ENCODE measurements around the gene IFI16.

Gene IFI16

GRCh38 chr1:158984386-158984785 is 25.3 kb upstream of the IFI16 start:
- Histone ChIP-seq H3K9me3 (ENCODE audit: control insufficient read depth, low read length) (no peaks in the 10 kb centered on the region), H3K36me3 (ENCODE audit: control insufficient read depth, insufficient read depth, low read length) (peaks cover 8% of the 10 kb centered on the region), H3K4me3 (ENCODE audit: insufficient read depth, low read depth, low read length, poor library complexity, severe bottlenecking) (no peak overlapping the region), H3K27ac (ENCODE audit: insufficient read depth, low read length, poor library complexity, severe bottlenecking) (no peak overlapping the region), H3K27me3 (replicated peaks; ENCODE audit: control insufficient read depth, insufficient read depth, low read length, poor library complexity, severe bottlenecking) (no peaks in the 10 kb centered on the region), H3K4me1 (ENCODE audit: control insufficient read depth, insufficient read depth, low read length, poor library complexity, severe bottlenecking) (no peaks in the 10 kb centered on the region)
- no peak for DNase-seq

GRCh38 chr1:158989424-158989823 is 20.3 kb upstream of the IFI16 start:
- DNase-seq = no peak
- no peaks in the 10 kb centered on the region for H3K4me1 ChIP-seq (ENCODE audit: control insufficient read depth, insufficient read depth, low read length, poor library complexity, severe bottlenecking)
- no peaks in the 10 kb centered on the region for H3K9me3 ChIP-seq (ENCODE audit: control insufficient read depth, low read length)
- no peak overlapping the region for H3K27ac ChIP-seq (ENCODE audit: insufficient read depth, low read length, poor library complexity, severe bottlenecking)
- no peaks in the 10 kb centered on the region for H3K27me3 ChIP-seq (replicated peaks; ENCODE audit: control insufficient read depth, insufficient read depth, low read length, poor library complexity, severe bottlenecking)
- H3K36me3 ChIP-seq (ENCODE audit: control insufficient read depth, insufficient read depth, low read length) = peaks cover 8% of the 10 kb centered on the region
- no peak overlapping the region for H3K4me3 ChIP-seq (ENCODE audit: insufficient read depth, low read depth, low read length, poor library complexity, severe bottlenecking)

GRCh38 chr1:158992787-158993312 is 16.9 kb upstream of the IFI16 start:
- Histone ChIP-seq H3K36me3 (ENCODE audit: control insufficient read depth, insufficient read depth, low read length) (no peaks in the 10 kb centered on the region), H3K27me3 (replicated peaks; ENCODE audit: control insufficient read depth, insufficient read depth, low read length, poor library complexity, severe bottlenecking) (no peaks in the 10 kb centered on the region), H3K27ac (ENCODE audit: insufficient read depth, low read length, poor library complexity, severe bottlenecking) (no peak overlapping the region), H3K4me3 (ENCODE audit: insufficient read depth, low read depth, low read length, poor library complexity, severe bottlenecking) (no peak overlapping the region), H3K4me1 (ENCODE audit: control insufficient read depth, insufficient read depth, low read length, poor library complexity, severe bottlenecking) (no peaks in the 10 kb centered on the region), H3K9me3 (ENCODE audit: control insufficient read depth, low read length) (no peaks in the 10 kb centered on the region)
- no peak for DNase-seq

GRCh38 chr1:158996998-158997397 is 12.7 kb upstream of the IFI16 start:
- H3K36me3 ChIP-seq (ENCODE audit: control insufficient read depth, insufficient read depth, low read length) = no peaks in the 10 kb centered on the region
- DNase-seq = no peak
- no peaks in the 10 kb centered on the region for H3K27me3 ChIP-seq (replicated peaks; ENCODE audit: control insufficient read depth, insufficient read depth, low read length, poor library complexity, severe bottlenecking)
- no peak overlapping the region for H3K4me3 ChIP-seq (ENCODE audit: insufficient read depth, low read depth, low read length, poor library complexity, severe bottlenecking)
- H3K9me3 ChIP-seq (ENCODE audit: control insufficient read depth, low read length) = no peaks in the 10 kb centered on the region
- no peaks in the 10 kb centered on the region for H3K4me1 ChIP-seq (ENCODE audit: control insufficient read depth, insufficient read depth, low read length, poor library complexity, severe bottlenecking)
- H3K27ac ChIP-seq (ENCODE audit: insufficient read depth, low read length, poor library complexity, severe bottlenecking) = no peak overlapping the region

- no peak for DNase-seq
These were observed 11.5 kb upstream of the IFI16 start for GRCh38 chr1:158998037-158998780.

GRCh38 chr1:158998781-158999161 is 10.9 kb upstream of the IFI16 start:
- H3K36me3 ChIP-seq (ENCODE audit: control insufficient read depth, insufficient read depth, low read length) = no peaks in the 10 kb centered on the region
- DNase-seq = peak in 1 of 3 donors; percentile 37
- H3K4me3 ChIP-seq (ENCODE audit: insufficient read depth, low read depth, low read length, poor library complexity, severe bottlenecking) = no peak overlapping the region
- H3K27ac ChIP-seq (ENCODE audit: insufficient read depth, low read length, poor library complexity, severe bottlenecking) = no peak overlapping the region
- no peaks in the 10 kb centered on the region for H3K4me1 ChIP-seq (ENCODE audit: control insufficient read depth, insufficient read depth, low read length, poor library complexity, severe bottlenecking)
- H3K9me3 ChIP-seq (ENCODE audit: control insufficient read depth, low read length) = no peaks in the 10 kb centered on the region
- no peaks in the 10 kb centered on the region for H3K27me3 ChIP-seq (replicated peaks; ENCODE audit: control insufficient read depth, insufficient read depth, low read length, poor library complexity, severe bottlenecking)

More at GRCh38 chr1:158998037-158998780, 11.5 kb upstream of the IFI16 start:
- Histone ChIP-seq H3K27me3 (replicated peaks; ENCODE audit: control insufficient read depth, insufficient read depth, low read length, poor library complexity, severe bottlenecking) (no peaks in the 10 kb centered on the region), H3K36me3 (ENCODE audit: control insufficient read depth, insufficient read depth, low read length) (no peaks in the 10 kb centered on the region), H3K4me3 (ENCODE audit: insufficient read depth, low read depth, low read length, poor library complexity, severe bottlenecking) (peak overlapping the region; percentile 13), H3K9me3 (ENCODE audit: control insufficient read depth, low read length) (no peaks in the 10 kb centered on the region), H3K4me1 (ENCODE audit: control insufficient read depth, insufficient read depth, low read length, poor library complexity, severe bottlenecking) (no peaks in the 10 kb centered on the region), H3K27ac (ENCODE audit: insufficient read depth, low read length, poor library complexity, severe bottlenecking) (no peak overlapping the region)

GRCh38 chr1:158999316-159000069 is 10.2 kb upstream of the IFI16 start:
- Histone ChIP-seq H3K27ac (ENCODE audit: insufficient read depth, low read length, poor library complexity, severe bottlenecking) (no peak overlapping the region), H3K4me1 (ENCODE audit: control insufficient read depth, insufficient read depth, low read length, poor library complexity, severe bottlenecking) (no peaks in the 10 kb centered on the region), H3K9me3 (ENCODE audit: control insufficient read depth, low read length) (no peaks in the 10 kb centered on the region), H3K27me3 (replicated peaks; ENCODE audit: control insufficient read depth, insufficient read depth, low read length, poor library complexity, severe bottlenecking) (no peaks in the 10 kb centered on the region), H3K4me3 (ENCODE audit: insufficient read depth, low read depth, low read length, poor library complexity, severe bottlenecking) (no peak overlapping the region), H3K36me3 (ENCODE audit: control insufficient read depth, insufficient read depth, low read length) (no peaks in the 10 kb centered on the region)
- DNase-seq = no peak

- no peak overlapping the region for H3K4me3 ChIP-seq (ENCODE audit: insufficient read depth, low read depth, low read length, poor library complexity, severe bottlenecking)
- H3K27me3 ChIP-seq (replicated peaks; ENCODE audit: control insufficient read depth, insufficient read depth, low read length, poor library complexity, severe bottlenecking) = no peaks in the 10 kb centered on the region
- H3K27ac ChIP-seq (ENCODE audit: insufficient read depth, low read length, poor library complexity, severe bottlenecking) = no peak overlapping the region
- no peaks in the 10 kb centered on the region for H3K36me3 ChIP-seq (ENCODE audit: control insufficient read depth, insufficient read depth, low read length)
- DNase-seq = no peak
- H3K4me1 ChIP-seq (ENCODE audit: control insufficient read depth, insufficient read depth, low read length, poor library complexity, severe bottlenecking) = no peaks in the 10 kb centered on the region
- H3K9me3 ChIP-seq (ENCODE audit: control insufficient read depth, low read length) = no peaks in the 10 kb centered on the region
These were observed 9.7 kb upstream of the IFI16 start for GRCh38 chr1:159000070-159000409.

GRCh38 chr1:159000625-159001024 is 9.1 kb upstream of the IFI16 start:
- Histone ChIP-seq H3K36me3 (ENCODE audit: control insufficient read depth, insufficient read depth, low read length) (no peaks in the 10 kb centered on the region), H3K27ac (ENCODE audit: insufficient read depth, low read length, poor library complexity, severe bottlenecking) (no peak overlapping the region), H3K9me3 (ENCODE audit: control insufficient read depth, low read length) (no peaks in the 10 kb centered on the region), H3K27me3 (replicated peaks; ENCODE audit: control insufficient read depth, insufficient read depth, low read length, poor library complexity, severe bottlenecking) (no peaks in the 10 kb centered on the region), H3K4me1 (ENCODE audit: control insufficient read depth, insufficient read depth, low read length, poor library complexity, severe bottlenecking) (no peaks in the 10 kb centered on the region), H3K4me3 (ENCODE audit: insufficient read depth, low read depth, low read length, poor library complexity, severe bottlenecking) (no peak overlapping the region)
- DNase-seq = no peak

- no peaks in the 10 kb centered on the region for H3K9me3 ChIP-seq (ENCODE audit: control insufficient read depth, low read length)
- no peak for DNase-seq
- H3K27ac ChIP-seq (ENCODE audit: insufficient read depth, low read length, poor library complexity, severe bottlenecking) = no peak overlapping the region
- no peak overlapping the region for H3K4me3 ChIP-seq (ENCODE audit: insufficient read depth, low read depth, low read length, poor library complexity, severe bottlenecking)
- no peaks in the 10 kb centered on the region for H3K27me3 ChIP-seq (replicated peaks; ENCODE audit: control insufficient read depth, insufficient read depth, low read length, poor library complexity, severe bottlenecking)
- no peaks in the 10 kb centered on the region for H3K36me3 ChIP-seq (ENCODE audit: control insufficient read depth, insufficient read depth, low read length)
- H3K4me1 ChIP-seq (ENCODE audit: control insufficient read depth, insufficient read depth, low read length, poor library complexity, severe bottlenecking) = peaks cover 14% of the 10 kb centered on the region
These were observed 4.5 kb upstream of the IFI16 start for GRCh38 chr1:159005161-159005560.
